Measurements from ENCODE around the gene TRAF4. TPM values are rescaled to one million over a fixed set of nuclear protein-coding genes. Genes with fewer than 3 reads are reported as not detected.

TRAF4 gene
- 10 to 100 TPM; 46.4 to 51.9 TPM for total RNA-seq

GRCh38 chr17:28743243-28744103 is at the start of gene TRAF4:
TSS of gene TRAF4 (plus strand) at chr17:28744011. CDS start at chr17:28744113, 102 bp downstream.

GRCh38 chr17:28711723-28712031 is 32.1 kb upstream of the TRAF4 start, which contains the start of gene PROCA1:
TSS of gene PROCA1 (minus strand) at chr17:28711888. CDS start at chr17:28711660, 228 bp downstream.

GRCh38 chr17:28717578-28718332 is 26.1 kb upstream of the TRAF4 start, which contains the start of gene RAB34:
TSS of gene RAB34 (minus strand) at chr17:28717868. CDS start at chr17:28717266, 602 bp downstream.

GRCh38 chr17:28726226-28726626 is 17.6 kb upstream of the TRAF4 start, which contains the start of gene TLCD1:
TSS of gene TLCD1 (minus strand) at chr17:28726233. CDS start at chr17:28726097, 136 bp downstream.

GRCh38 chr17:28728364-28729200 is 15.2 kb upstream of the TRAF4 start, which contains the start of gene NEK8:
TSS of gene NEK8 (plus strand) at chr17:28728788. CDS start at chr17:28728814, 26 bp downstream.

Other genes with a start within 250 kb of the TRAF4 start
- gene FOXN1, start 237.7 kb upstream of the TRAF4 start, total RNA-seq: not detected
- 10 to 100 TPM; 54.4 to 54.5 TPM for gene UNC119, start 191.4 kb upstream of the TRAF4 start, total RNA-seq
- gene PIGS, start 172.5 kb upstream of the TRAF4 start, total RNA-seq: 10 to 100 TPM; 57.2 to 59.1 TPM
- 100 to 1,000 TPM; 147 to 148 TPM for gene ALDOC, start 167.1 kb upstream of the TRAF4 start, total RNA-seq
- gene SPAG5, start 145.0 kb upstream of the TRAF4 start, total RNA-seq: 10 to 100 TPM; 92.3 to 93.3 TPM
- 10 to 100 TPM; 18.3 to 19.2 TPM for gene RSKR, start 129.8 kb upstream of the TRAF4 start, total RNA-seq
- 100 to 1,000 TPM; 115 to 126 TPM for gene BLTP2, start 98.9 kb upstream of the TRAF4 start, total RNA-seq
- 10 to 100 TPM; 42.3 to 43.1 TPM for gene SDF2, start 82.1 kb upstream of the TRAF4 start, total RNA-seq
- 10 to 100 TPM; 66.4 to 70.2 TPM for gene SUPT6H, start 81.8 kb upstream of the TRAF4 start, total RNA-seq
- 1 to 10 TPM; 7.3 to 8.2 TPM for gene PROCA1, start 32.1 kb upstream of the TRAF4 start, total RNA-seq
- 10 to 100 TPM in 1 of 2 experiments, 1 to 10 TPM in 1; 9.8 to 11.8 TPM for gene RAB34, start 26.1 kb upstream of the TRAF4 start, total RNA-seq
- gene RPL23A, start 24.0 kb upstream of the TRAF4 start, total RNA-seq: 1,000 to 10,000 TPM; 2,967 to 3,139 TPM
- 1 to 10 TPM; 1.3 to 2.2 TPM for gene TLCD1, start 17.8 kb upstream of the TRAF4 start, total RNA-seq
- gene NEK8, start 15.2 kb upstream of the TRAF4 start, total RNA-seq: 1 to 10 TPM; 7.1 to 7.4 TPM
- 10 to 100 TPM; 16.8 to 18.7 TPM for gene FAM222B, start 98.8 kb downstream of the TRAF4 start, total RNA-seq
- 10 to 100 TPM; 32.4 to 38.9 TPM for gene ERAL1, start 111.0 kb downstream of the TRAF4 start, total RNA-seq
- gene FLOT2, start 153.7 kb downstream of the TRAF4 start, total RNA-seq: 100 to 1,000 TPM; 200 to 210 TPM
- gene DHRS13, start 159.1 kb downstream of the TRAF4 start, total RNA-seq: 10 to 100 TPM; 29.7 to 30.2 TPM
- 10 to 100 TPM; 72.6 to 72.9 TPM for gene PHF12, start 207.5 kb downstream of the TRAF4 start, total RNA-seq